Adrenal gland (tissue), 5 donors: ENCODE measurements around the gene BTN1A1.

Experiments used
- POLR2A ChIP-seq, 2 donors: fragments of 450-650 bp; IDR thresholded peaks; one replicate each; pipeline ENCODE4 v1.6.1; 2017; ENCODE audit warnings: antibody characterized with exemption in 2 of 2, mild to moderate bottlenecking in 2 of 2, moderate library complexity in 1 of 2
- TF ChIP-seq, protein P1 (sequence below), 6 experiments: fragments of 450-650 bp in 4 of 6; fragments of 200-600 bp in 2 of 6; sonication (generic) in 1 of 6; IDR thresholded peaks; 1 replicate in 5 of 6; 2 replicates in 1 of 6; pipeline versions ENCODE4 v1.5.1 to v1.8.0; 2016 to 2021; ENCODE audit warnings: antibody characterized with exemption in 6 of 6, mild to moderate bottlenecking in 2 of 6, moderate library complexity in 1 of 6
- donor health status: DM: no; HTN: no; CAD: no.

- TF ChIP-seq, protein P1, sequence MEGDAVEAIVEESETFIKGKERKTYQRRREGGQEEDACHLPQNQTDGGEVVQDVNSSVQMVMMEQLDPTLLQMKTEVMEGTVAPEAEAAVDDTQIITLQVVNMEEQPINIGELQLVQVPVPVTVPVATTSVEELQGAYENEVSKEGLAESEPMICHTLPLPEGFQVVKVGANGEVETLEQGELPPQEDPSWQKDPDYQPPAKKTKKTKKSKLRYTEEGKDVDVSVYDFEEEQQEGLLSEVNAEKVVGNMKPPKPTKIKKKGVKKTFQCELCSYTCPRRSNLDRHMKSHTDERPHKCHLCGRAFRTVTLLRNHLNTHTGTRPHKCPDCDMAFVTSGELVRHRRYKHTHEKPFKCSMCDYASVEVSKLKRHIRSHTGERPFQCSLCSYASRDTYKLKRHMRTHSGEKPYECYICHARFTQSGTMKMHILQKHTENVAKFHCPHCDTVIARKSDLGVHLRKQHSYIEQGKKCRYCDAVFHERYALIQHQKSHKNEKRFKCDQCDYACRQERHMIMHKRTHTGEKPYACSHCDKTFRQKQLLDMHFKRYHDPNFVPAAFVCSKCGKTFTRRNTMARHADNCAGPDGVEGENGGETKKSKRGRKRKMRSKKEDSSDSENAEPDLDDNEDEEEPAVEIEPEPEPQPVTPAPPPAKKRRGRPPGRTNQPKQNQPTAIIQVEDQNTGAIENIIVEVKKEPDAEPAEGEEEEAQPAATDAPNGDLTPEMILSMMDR (IDR thresholded peaks at IDR 0.05), result no peak
- TF ChIP-seq POLR2A (IDR thresholded peaks at IDR 0.05), result no peak
Observed at GRCh38 chr6:26524722-26525370, 24.7 kb downstream of the BTN1A1 start.
